ENCODE results near the gene KLK4. TPM values are rescaled to one million over a fixed set of nuclear protein-coding genes. Genes with fewer than 3 reads are reported as not detected.

Gene KLK4
- total and polyA plus RNA-seq, 12 donors: not detected

- WGBS, 2 donors: 83% methylated on average over 4 of the region's 4 CpGs
- Histone ChIP-seq H3K9me3 (no peaks in the 10 kb centered on the region), H3K27me3 (peaks cover 0 to 77% (median 47%) of the 10 kb centered on the region in 7 donors), H3K4me3 (no peak overlapping the region), H3K4me1 (no peaks in the 10 kb centered on the region), H3K36me3 (no peaks in the 10 kb centered on the region), H3K27ac (no peak overlapping the region)
- TF ChIP-seq CTCF (IDR thresholded peaks at IDR 0.05): no peak
- intact Hi-C loops (cut with DNase I): no loop called here
- DNase-seq (no peak), ATAC-seq (no peak)
These were observed 41.7 kb downstream of the KLK4 start for GRCh38 chr19:50869479-50869878.

GRCh38 chr19:50861496-50862286 lies 49.5 kb downstream of the KLK4 start:
- Histone ChIP-seq H3K9me3 (no peaks in the 10 kb centered on the region), H3K36me3 (no peaks in the 10 kb centered on the region), H3K27ac (no peak overlapping the region), H3K27me3 (peaks cover 0 to 70% (median 53%) of the 10 kb centered on the region in 7 donors), H3K4me1 (no peaks in the 10 kb centered on the region), H3K4me3 (no peak overlapping the region)
- DNase-seq (no peak), ATAC-seq (no peak)
- TF ChIP-seq CTCF (IDR thresholded peaks at IDR 0.05): no peak
- 66 to 68% methylated on average over 7 of the region's 7 CpGs for WGBS, 2 donors
- intact Hi-C loops (cut with DNase I): no loop called here

- no peak for DNase-seq
- intact Hi-C loops (cut with DNase I): no loop called here
- no peak overlapping the region for H3K4me3 ChIP-seq
- no peak overlapping the region for H3K27ac ChIP-seq
- no peaks in the 10 kb centered on the region for H3K36me3 ChIP-seq
- 67 to 78% methylated on average over 5 of the region's 5 CpGs for WGBS, 2 donors
- peaks cover 0 to 71% (median 50%) of the 10 kb centered on the region in 7 donors for H3K27me3 ChIP-seq
- no peak for TF ChIP-seq CTCF (IDR thresholded peaks at IDR 0.05)
- no peaks in the 10 kb centered on the region for H3K9me3 ChIP-seq
- ATAC-seq: no peak
- no peaks in the 10 kb centered on the region for H3K4me1 ChIP-seq
These were observed 50.2 kb downstream of the KLK4 start for GRCh38 chr19:50861010-50861409.

- DNase-seq (no peak), ATAC-seq (no peak)
- Histone ChIP-seq H3K27me3 (peaks cover 0 to 78% (median 48%) of the 10 kb centered on the region in 7 donors), H3K4me1 (no peaks in the 10 kb centered on the region), H3K27ac (no peak overlapping the region), H3K36me3 (no peaks in the 10 kb centered on the region), H3K4me3 (no peak overlapping the region), H3K9me3 (no peaks in the 10 kb centered on the region)
- 84 to 87% methylated on average over 4 of the region's 4 CpGs for WGBS, 2 donors
- TF ChIP-seq CTCF (IDR thresholded peaks at IDR 0.05): no peak
- intact Hi-C loops (cut with DNase I): no loop called here
These were observed 51.3 kb downstream of the KLK4 start for GRCh38 chr19:50859849-50860248.
